ENCODE results near the gene EML5.

Gene EML5

GRCh38 chr14:88625671-88626070 is 167.1 kb downstream of the EML5 start:
- TF ChIP-seq, protein P1, sequence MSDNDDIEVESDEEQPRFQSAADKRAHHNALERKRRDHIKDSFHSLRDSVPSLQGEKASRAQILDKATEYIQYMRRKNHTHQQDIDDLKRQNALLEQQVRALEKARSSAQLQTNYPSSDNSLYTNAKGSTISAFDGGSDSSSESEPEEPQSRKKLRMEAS (IDR thresholded peaks at IDR 0.05), result no peak
- TF ChIP-seq NFIC (IDR thresholded peaks at IDR 0.05) (no peak), TEAD4 (IDR thresholded peaks at IDR 0.05) (no peak), RAD21 (IDR thresholded peaks at IDR 0.05; ENCODE audit: low read depth) (no peak), EP300 (IDR thresholded peaks at IDR 0.05; ENCODE audit: borderline replicate concordance) (no peak), TCF12 (IDR thresholded peaks at IDR 0.05; ENCODE audit: low read depth) (no peak), CEBPB (IDR thresholded peaks at IDR 0.05) (no peak), CREB1 (IDR thresholded peaks at IDR 0.05; ENCODE audit: low read depth) (no peak), EGR1 (IDR thresholded peaks at IDR 0.05) (no peak), YY1 (IDR thresholded peaks at IDR 0.05; ENCODE audit: low read depth) (no peak), ZBTB7A (IDR thresholded peaks at IDR 0.05; ENCODE audit: low read depth) (no peak), FOXM1 (IDR thresholded peaks at IDR 0.05; ENCODE audit: borderline replicate concordance, low read depth) (no peak), REST (IDR thresholded peaks at IDR 0.05; ENCODE audit: low read depth) (no peak), TAF1 (IDR thresholded peaks at IDR 0.05; ENCODE audit: low read depth) (no peak)
- TF ChIP-seq, protein P2, sequence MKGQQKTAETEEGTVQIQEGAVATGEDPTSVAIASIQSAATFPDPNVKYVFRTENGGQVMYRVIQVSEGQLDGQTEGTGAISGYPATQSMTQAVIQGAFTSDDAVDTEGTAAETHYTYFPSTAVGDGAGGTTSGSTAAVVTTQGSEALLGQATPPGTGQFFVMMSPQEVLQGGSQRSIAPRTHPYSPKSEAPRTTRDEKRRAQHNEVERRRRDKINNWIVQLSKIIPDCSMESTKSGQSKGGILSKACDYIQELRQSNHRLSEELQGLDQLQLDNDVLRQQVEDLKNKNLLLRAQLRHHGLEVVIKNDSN (IDR thresholded peaks at IDR 0.05), result no peak

GRCh38 chr14:88621100-88621499 is 171.7 kb downstream of the EML5 start:
- TF ChIP-seq, protein P2 (IDR thresholded peaks at IDR 0.05), result no peak
- TF ChIP-seq REST (IDR thresholded peaks at IDR 0.05; ENCODE audit: low read depth) (no peak), EGR1 (IDR thresholded peaks at IDR 0.05) (no peak), TAF1 (IDR thresholded peaks at IDR 0.05; ENCODE audit: low read depth) (no peak), TEAD4 (IDR thresholded peaks at IDR 0.05) (no peak), CEBPB (IDR thresholded peaks at IDR 0.05) (no peak), RAD21 (IDR thresholded peaks at IDR 0.05; ENCODE audit: low read depth) (no peak), NFIC (IDR thresholded peaks at IDR 0.05) (no peak), TCF12 (IDR thresholded peaks at IDR 0.05; ENCODE audit: low read depth) (no peak)
- TF ChIP-seq, protein P1 (IDR thresholded peaks at IDR 0.05), result no peak

GRCh38 chr14:88618476-88618875 is 174.3 kb downstream of the EML5 start:
- TF ChIP-seq NFIC (IDR thresholded peaks at IDR 0.05) (no peak), TCF12 (IDR thresholded peaks at IDR 0.05; ENCODE audit: low read depth) (no peak), YY1 (IDR thresholded peaks at IDR 0.05; ENCODE audit: low read depth) (no peak), REST (IDR thresholded peaks at IDR 0.05; ENCODE audit: low read depth) (no peak), TEAD4 (IDR thresholded peaks at IDR 0.05) (no peak), EGR1 (IDR thresholded peaks at IDR 0.05) (no peak), TAF1 (IDR thresholded peaks at IDR 0.05; ENCODE audit: low read depth) (no peak), CREB1 (IDR thresholded peaks at IDR 0.05; ENCODE audit: low read depth) (no peak), CEBPB (IDR thresholded peaks at IDR 0.05) (no peak), ZBTB7A (IDR thresholded peaks at IDR 0.05; ENCODE audit: low read depth) (no peak), EP300 (IDR thresholded peaks at IDR 0.05; ENCODE audit: borderline replicate concordance) (no peak), FOXM1 (IDR thresholded peaks at IDR 0.05; ENCODE audit: borderline replicate concordance, low read depth) (no peak), RAD21 (IDR thresholded peaks at IDR 0.05; ENCODE audit: low read depth) (no peak)
- TF ChIP-seq, protein P1 (IDR thresholded peaks at IDR 0.05), result no peak
- TF ChIP-seq, protein P2 (IDR thresholded peaks at IDR 0.05), result no peak

DNA sequence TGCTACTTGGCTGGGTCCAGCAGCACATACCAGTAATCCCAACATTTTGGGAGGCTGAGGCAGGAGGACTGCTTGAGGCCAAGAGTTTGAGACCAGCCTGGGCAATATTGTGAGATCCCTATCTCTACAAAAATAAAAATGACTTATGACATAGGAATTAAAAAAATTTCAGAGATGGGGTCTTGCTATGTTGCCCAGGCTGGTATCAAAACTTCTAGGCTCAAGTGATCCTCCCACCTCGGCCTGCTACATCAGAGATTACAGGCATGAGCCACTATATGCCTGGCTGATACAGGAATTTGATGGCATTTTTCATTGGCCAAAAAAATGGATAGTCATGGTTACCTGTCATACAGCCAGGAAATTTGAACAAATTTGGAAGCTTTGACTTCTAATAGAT is 175.3 kb downstream of the EML5 start:
- TF ChIP-seq, protein P1 (IDR thresholded peaks at IDR 0.05), result no peak
- no peak for TF ChIP-seq CREB1 (IDR thresholded peaks at IDR 0.05; ENCODE audit: low read depth)

All from Ishikawa (cell line).